HG03432 (cell line): ENCODE measurements around the gene SMCO1.
"Not testable (repeated sequence)": the region's sequence is repeated elsewhere in the genome, so short reads cannot be mapped to it uniquely, and the experiment has no call there.

Experiments
- ATAC-seq: cut with Tn5 transposase; IDR thresholded peaks from one replicate; pipeline ENCODE4 v1.9.1; 2021; ENCODE audit warnings: mild to moderate bottlenecking, moderate library complexity; ENCODE audit not compliant: unreplicated experiment

The SMCO1 gene

GRCh38 chr3:196514913-196515621 is at the start of gene SMCO1:
TSS of gene SMCO1 (minus strand) at chr3:196515346. CDS start at chr3:196515209, 137 bp downstream.
- ATAC-seq = no peak

- no peak for ATAC-seq
These were observed 48.6 kb upstream of the SMCO1 start for GRCh38 chr3:196563721-196564225.

- ATAC-seq = no peak
These were observed 44.7 kb upstream of the SMCO1 start for GRCh38 chr3:196559826-196560225.

GRCh38 chr3:196558476-196558875 is 43.3 kb upstream of the SMCO1 start:
- ATAC-seq = no peak

- no peak for ATAC-seq
These were observed 42.1 kb upstream of the SMCO1 start for GRCh38 chr3:196557236-196557635.

GRCh38 chr3:196555295-196555694 is 40.1 kb upstream of the SMCO1 start:
- ATAC-seq = no peak

- ATAC-seq = no peak
These were observed 39.1 kb upstream of the SMCO1 start for GRCh38 chr3:196554205-196554604.

- ATAC-seq = no peak
These were observed 38.4 kb upstream of the SMCO1 start for GRCh38 chr3:196553551-196553950.

GRCh38 chr3:196552253-196552652 is 37.1 kb upstream of the SMCO1 start:
- no peak for ATAC-seq

GRCh38 chr3:196550172-196550571 is 35.0 kb upstream of the SMCO1 start:
- ATAC-seq = not testable (repeated sequence)

GRCh38 chr3:196549312-196549711 is 34.2 kb upstream of the SMCO1 start:
- not testable (repeated sequence) for ATAC-seq

GRCh38 chr3:196547067-196547466 is 31.9 kb upstream of the SMCO1 start:
- no peak for ATAC-seq

- ATAC-seq = no peak
These were observed 31.4 kb upstream of the SMCO1 start for GRCh38 chr3:196546537-196546936.

GRCh38 chr3:196544491-196544992 is 29.4 kb upstream of the SMCO1 start:
- ATAC-seq = no peak

GRCh38 chr3:196541684-196542445 is 26.7 kb upstream of the SMCO1 start:
- ATAC-seq = no peak

GRCh38 chr3:196537319-196537984 is 22.3 kb upstream of the SMCO1 start:
- ATAC-seq = no peak

GRCh38 chr3:196533260-196533681 is 18.1 kb upstream of the SMCO1 start:
- ATAC-seq = no peak

GRCh38 chr3:196531418-196531817 is 16.3 kb upstream of the SMCO1 start:
- ATAC-seq = no peak

- peak; percentile 87 for ATAC-seq
These were observed 13.6 kb upstream of the SMCO1 start for GRCh38 chr3:196528639-196529233.

GRCh38 chr3:196525141-196525540 is 10.0 kb upstream of the SMCO1 start:
- no peak for ATAC-seq

- ATAC-seq = no peak
These were observed 9.4 kb upstream of the SMCO1 start for GRCh38 chr3:196524527-196524926.
